ENCODE data around the gene TACR2. TPM values are rescaled to one million over a fixed set of nuclear protein-coding genes. Genes with fewer than 3 reads are reported as not detected.

TACR2 gene
- polyA plus RNA-seq, 3 donors = 0.19 to 0.23 (median 0.20) TPM

DNA sequence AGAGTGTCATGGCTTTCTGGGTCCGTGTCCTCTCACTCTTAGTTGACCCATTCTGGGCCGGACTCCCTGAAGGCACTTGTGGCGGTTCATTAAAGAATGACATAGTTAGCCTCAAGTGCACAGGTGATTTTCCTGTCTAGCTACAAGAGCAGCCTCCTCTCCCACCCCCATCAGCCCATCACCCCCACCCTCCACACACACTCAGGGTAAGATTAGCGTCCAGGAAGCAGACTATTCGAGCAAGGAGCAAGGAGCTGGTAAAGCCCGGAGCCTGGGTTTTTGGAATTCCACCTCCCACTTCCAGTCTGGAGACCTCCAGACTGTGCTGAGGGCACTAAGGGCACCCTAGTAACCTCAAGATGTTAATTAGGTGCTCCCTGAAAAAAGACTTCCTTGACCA lies 39.5 kb downstream of the TACR2 start:
- WGBS (ENCODE audit: insufficient coverage) = 100% methylated on average over 3 of the region's 6 CpGs
- Mint-ChIP-seq H3K9me3 (no peaks in the 10 kb centered on the region), H3K4me1 (no peaks in the 10 kb centered on the region), H3K4me3 (no peak overlapping the region), H3K27ac (peak overlapping the region in 1 of 7 donors; percentile 18), H3K36me3 (peaks cover 80 to 96% of the 10 kb centered on the region in 2 donors), H3K27me3 (ENCODE audit: low read depth in 3 of 3) (peaks cover 0 to 4% (median 0%) of the 10 kb centered on the region in 3 donors)
- no peak overlapping the region for H3K4me2 ChIP-seq (replicated peaks; ENCODE audit: extremely low read depth, low read length, poor library complexity, severe bottlenecking)
- peaks cover 85 to 100% of the 10 kb centered on the region in 2 donors for H3K36me3 ChIP-seq (replicated peaks in 1 of 2; ENCODE audit: control insufficient read depth in 1 of 2, insufficient read depth in 2 of 2, low read length in 2 of 2)
- TF ChIP-seq, protein P1, sequence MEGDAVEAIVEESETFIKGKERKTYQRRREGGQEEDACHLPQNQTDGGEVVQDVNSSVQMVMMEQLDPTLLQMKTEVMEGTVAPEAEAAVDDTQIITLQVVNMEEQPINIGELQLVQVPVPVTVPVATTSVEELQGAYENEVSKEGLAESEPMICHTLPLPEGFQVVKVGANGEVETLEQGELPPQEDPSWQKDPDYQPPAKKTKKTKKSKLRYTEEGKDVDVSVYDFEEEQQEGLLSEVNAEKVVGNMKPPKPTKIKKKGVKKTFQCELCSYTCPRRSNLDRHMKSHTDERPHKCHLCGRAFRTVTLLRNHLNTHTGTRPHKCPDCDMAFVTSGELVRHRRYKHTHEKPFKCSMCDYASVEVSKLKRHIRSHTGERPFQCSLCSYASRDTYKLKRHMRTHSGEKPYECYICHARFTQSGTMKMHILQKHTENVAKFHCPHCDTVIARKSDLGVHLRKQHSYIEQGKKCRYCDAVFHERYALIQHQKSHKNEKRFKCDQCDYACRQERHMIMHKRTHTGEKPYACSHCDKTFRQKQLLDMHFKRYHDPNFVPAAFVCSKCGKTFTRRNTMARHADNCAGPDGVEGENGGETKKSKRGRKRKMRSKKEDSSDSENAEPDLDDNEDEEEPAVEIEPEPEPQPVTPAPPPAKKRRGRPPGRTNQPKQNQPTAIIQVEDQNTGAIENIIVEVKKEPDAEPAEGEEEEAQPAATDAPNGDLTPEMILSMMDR (IDR thresholded peaks at IDR 0.05) = no peak
- intact Hi-C loops (cut with micrococcal nuclease) = no loop called here
- no peak overlapping the region for H2AFZ ChIP-seq (ENCODE audit: insufficient read depth, low read depth, low read length, poor library complexity, severe bottlenecking)
- H3K4me1 ChIP-seq (ENCODE audit: control insufficient read depth in 1 of 2, insufficient read depth in 2 of 2, low read length in 2 of 2) = no peaks in the 10 kb centered on the region
- H3K9ac ChIP-seq (ENCODE audit: insufficient read depth, low read length, poor library complexity, severe bottlenecking) = no peak overlapping the region
- H3K27me3 ChIP-seq (ENCODE audit: control insufficient read depth in 2 of 2, insufficient read depth in 2 of 2, low read length in 2 of 2) = no peaks in the 10 kb centered on the region
- peaks cover 39% of the 10 kb centered on the region for H3K79me2 ChIP-seq (ENCODE audit: insufficient read depth, low read length)
- H4K20me1 ChIP-seq (ENCODE audit: insufficient read depth, low read length) = peaks cover 85% of the 10 kb centered on the region
- H3K4me3 ChIP-seq (replicated peaks in 1 of 3; ENCODE audit: low read depth in 2 of 3, low read length in 3 of 3) = no peak overlapping the region
- peak overlapping the region in 1 of 2 donors; percentile 40 for H3K27ac ChIP-seq (ENCODE audit: low read depth in 1 of 2, low read length in 2 of 2)
- no peaks in the 10 kb centered on the region for H3K9me3 ChIP-seq (replicated peaks in 1 of 2; ENCODE audit: control insufficient read depth in 1 of 2, insufficient read depth in 1 of 2, low read length in 2 of 2)
- DNase-seq = no peak

DNA sequence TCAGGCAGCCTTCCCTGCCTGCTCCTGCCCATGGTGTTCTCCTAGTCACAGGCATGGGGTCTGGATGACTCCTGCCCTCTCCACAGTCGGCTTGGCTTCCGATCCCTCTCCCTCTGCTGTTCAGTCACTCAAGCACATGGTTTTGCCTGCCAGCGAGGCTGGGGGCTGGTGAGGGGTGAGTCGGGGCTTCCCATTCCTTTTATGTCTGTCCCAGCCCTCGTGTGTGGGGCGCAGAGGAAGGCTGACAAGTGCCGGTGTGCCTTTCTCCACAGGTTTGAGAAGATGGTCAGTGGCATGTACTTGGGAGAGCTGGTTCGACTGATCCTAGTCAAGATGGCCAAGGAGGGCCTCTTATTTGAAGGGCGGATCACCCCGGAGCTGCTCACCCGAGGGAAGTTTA lies 40.1 kb downstream of the TACR2 start:
- intact Hi-C loops (cut with micrococcal nuclease) = no loop called here
- Histone ChIP-seq H3K36me3 (replicated peaks in 1 of 2; ENCODE audit: control insufficient read depth in 1 of 2, insufficient read depth in 2 of 2, low read length in 2 of 2) (peaks cover 80 to 100% of the 10 kb centered on the region in 2 donors), H3K4me3 (replicated peaks in 1 of 3; ENCODE audit: low read depth in 2 of 3, low read length in 3 of 3) (no peak overlapping the region), H3K4me2 (replicated peaks; ENCODE audit: extremely low read depth, low read length, poor library complexity, severe bottlenecking) (no peak overlapping the region), H3K27ac (ENCODE audit: low read depth in 1 of 2, low read length in 2 of 2) (no peak overlapping the region), H3K79me2 (ENCODE audit: insufficient read depth, low read length) (peaks cover 40% of the 10 kb centered on the region), H3K27me3 (ENCODE audit: control insufficient read depth in 2 of 2, insufficient read depth in 2 of 2, low read length in 2 of 2) (no peaks in the 10 kb centered on the region), H3K9me3 (replicated peaks in 1 of 2; ENCODE audit: control insufficient read depth in 1 of 2, insufficient read depth in 1 of 2, low read length in 2 of 2) (no peaks in the 10 kb centered on the region), H4K20me1 (ENCODE audit: insufficient read depth, low read length) (peaks cover 90% of the 10 kb centered on the region), H3K9ac (ENCODE audit: insufficient read depth, low read length, poor library complexity, severe bottlenecking) (no peak overlapping the region), H3K4me1 (ENCODE audit: control insufficient read depth in 1 of 2, insufficient read depth in 2 of 2, low read length in 2 of 2) (no peaks in the 10 kb centered on the region), H2AFZ (ENCODE audit: insufficient read depth, low read depth, low read length, poor library complexity, severe bottlenecking) (no peak overlapping the region)
- Mint-ChIP-seq H3K27ac (peak overlapping the region in 1 of 7 donors; percentile 18), H3K36me3 (peaks cover 80 to 96% of the 10 kb centered on the region in 2 donors), H3K4me1 (no peaks in the 10 kb centered on the region), H3K27me3 (ENCODE audit: low read depth in 3 of 3) (peaks cover 0 to 4% (median 0%) of the 10 kb centered on the region in 3 donors), H3K9me3 (no peaks in the 10 kb centered on the region), H3K4me3 (no peak overlapping the region)
- 100% methylated on average over 8 of the region's 11 CpGs for WGBS (ENCODE audit: insufficient coverage)
- TF ChIP-seq, protein P1 (IDR thresholded peaks at IDR 0.05) = no peak
- DNase-seq = no peak
